ENCODE results near the gene ZNF17. TPM values are rescaled to one million over a fixed set of nuclear protein-coding genes. Genes with fewer than 3 reads are reported as not detected.
"Not testable (repeated sequence)": the region's sequence is repeated elsewhere in the genome, so short reads cannot be mapped to it uniquely, and the experiment has no call there.

Gene ZNF17
- total RNA-seq, 1 donor from 2014 or later = 14.7 TPM

GRCh38 chr19:57374179-57374578, 36.8 kb upstream of the ZNF17 start:
- TF ChIP-seq, protein P1, sequence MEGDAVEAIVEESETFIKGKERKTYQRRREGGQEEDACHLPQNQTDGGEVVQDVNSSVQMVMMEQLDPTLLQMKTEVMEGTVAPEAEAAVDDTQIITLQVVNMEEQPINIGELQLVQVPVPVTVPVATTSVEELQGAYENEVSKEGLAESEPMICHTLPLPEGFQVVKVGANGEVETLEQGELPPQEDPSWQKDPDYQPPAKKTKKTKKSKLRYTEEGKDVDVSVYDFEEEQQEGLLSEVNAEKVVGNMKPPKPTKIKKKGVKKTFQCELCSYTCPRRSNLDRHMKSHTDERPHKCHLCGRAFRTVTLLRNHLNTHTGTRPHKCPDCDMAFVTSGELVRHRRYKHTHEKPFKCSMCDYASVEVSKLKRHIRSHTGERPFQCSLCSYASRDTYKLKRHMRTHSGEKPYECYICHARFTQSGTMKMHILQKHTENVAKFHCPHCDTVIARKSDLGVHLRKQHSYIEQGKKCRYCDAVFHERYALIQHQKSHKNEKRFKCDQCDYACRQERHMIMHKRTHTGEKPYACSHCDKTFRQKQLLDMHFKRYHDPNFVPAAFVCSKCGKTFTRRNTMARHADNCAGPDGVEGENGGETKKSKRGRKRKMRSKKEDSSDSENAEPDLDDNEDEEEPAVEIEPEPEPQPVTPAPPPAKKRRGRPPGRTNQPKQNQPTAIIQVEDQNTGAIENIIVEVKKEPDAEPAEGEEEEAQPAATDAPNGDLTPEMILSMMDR (IDR thresholded peaks at IDR 0.05; ENCODE audit: unreplicated experiment) = no peak
- H3K9me3 Mint-ChIP-seq (ENCODE audit: low read depth) = peaks cover 52% of the 10 kb centered on the region
- no peak overlapping the region for H3K4me3 Mint-ChIP-seq (ENCODE audit: low read depth)
- no peak overlapping the region for H3K27ac Mint-ChIP-seq
- no peaks in the 10 kb centered on the region for H3K4me1 Mint-ChIP-seq (ENCODE audit: low read depth)
- H3K36me3 Mint-ChIP-seq (ENCODE audit: insufficient read depth) = peaks cover 80% of the 10 kb centered on the region
- no peaks in the 10 kb centered on the region for H3K27me3 Mint-ChIP-seq
- no peak for DNase-seq (ENCODE audit: low spot score, unreplicated experiment)

DNA sequence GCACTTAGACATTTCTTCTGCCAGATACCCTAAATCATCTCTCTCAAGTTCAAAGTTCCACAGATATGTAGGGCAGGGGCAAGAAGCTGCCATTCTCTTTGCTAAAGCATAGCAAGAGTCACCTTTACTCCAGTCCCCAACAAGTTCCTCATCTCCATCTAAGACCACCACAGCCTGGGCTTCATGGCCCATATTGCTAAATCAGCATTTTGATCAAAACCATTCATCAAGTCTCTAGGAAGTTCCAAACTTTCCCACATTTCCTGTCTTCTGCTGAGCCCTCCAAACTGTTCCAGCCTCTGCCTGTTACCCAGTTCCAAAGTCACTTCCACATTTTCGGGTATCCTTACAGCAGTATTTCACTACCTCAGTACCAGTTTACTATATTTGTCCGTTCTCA, 36.3 kb upstream of the ZNF17 start:
- H3K9me3 Mint-ChIP-seq (ENCODE audit: low read depth) = peaks cover 57% of the 10 kb centered on the region
- H3K27ac Mint-ChIP-seq; H3K4me3 Mint-ChIP-seq (ENCODE audit: low read depth); H3K27me3 Mint-ChIP-seq; H3K4me1 Mint-ChIP-seq (ENCODE audit: low read depth); DNase-seq (ENCODE audit: low spot score, unreplicated experiment): not testable (repeated sequence)
- peaks cover 85% of the 10 kb centered on the region for H3K36me3 Mint-ChIP-seq (ENCODE audit: insufficient read depth)

GRCh38 chr19:57376151-57376550, 34.8 kb upstream of the ZNF17 start:
- Mint-ChIP-seq H3K27ac (no peak overlapping the region), H3K4me1 (ENCODE audit: low read depth) (no peaks in the 10 kb centered on the region), H3K4me3 (ENCODE audit: low read depth) (no peak overlapping the region), H3K27me3 (no peaks in the 10 kb centered on the region), H3K9me3 (ENCODE audit: low read depth) (peaks cover 64% of the 10 kb centered on the region), H3K36me3 (ENCODE audit: insufficient read depth) (peaks cover 81% of the 10 kb centered on the region)
- DNase-seq (ENCODE audit: low spot score, unreplicated experiment) = no peak
- TF ChIP-seq, protein P1 (IDR thresholded peaks at IDR 0.05; ENCODE audit: unreplicated experiment) = no peak

DNA sequence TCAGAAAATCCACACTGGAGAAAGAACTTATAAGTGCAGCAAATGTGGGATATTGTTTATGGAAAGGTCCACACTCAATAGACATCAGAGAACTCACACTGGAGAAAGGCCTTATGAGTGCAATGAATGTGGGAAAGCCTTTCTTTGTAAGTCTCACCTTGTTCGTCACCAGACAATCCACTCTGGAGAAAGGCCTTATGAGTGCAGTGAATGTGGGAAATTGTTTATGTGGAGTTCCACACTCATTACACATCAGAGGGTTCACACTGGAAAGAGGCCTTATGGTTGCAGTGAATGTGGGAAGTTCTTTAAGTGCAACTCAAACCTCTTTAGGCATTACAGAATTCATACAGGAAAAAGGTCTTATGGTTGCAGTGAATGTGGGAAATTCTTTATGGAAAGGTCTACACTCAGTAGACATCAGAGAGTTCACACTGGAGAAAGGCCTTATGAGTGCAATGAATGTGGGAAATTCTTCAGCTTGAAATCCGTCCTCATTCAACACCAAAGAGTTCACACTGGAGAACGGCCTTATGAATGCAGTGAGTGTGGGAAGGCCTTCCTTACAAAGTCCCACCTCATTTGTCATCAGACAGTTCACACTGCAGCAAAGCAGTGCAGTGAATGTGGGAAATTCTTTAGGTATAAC, 33.3 kb upstream of the ZNF17 start:
- no peaks in the 10 kb centered on the region for H3K27me3 Mint-ChIP-seq
- H3K4me1 Mint-ChIP-seq (ENCODE audit: low read depth) = no peaks in the 10 kb centered on the region
- H3K36me3 Mint-ChIP-seq (ENCODE audit: insufficient read depth) = peaks cover 69% of the 10 kb centered on the region
- peaks cover 58% of the 10 kb centered on the region for H3K9me3 Mint-ChIP-seq (ENCODE audit: low read depth)
- DNase-seq (ENCODE audit: low spot score, unreplicated experiment) = no peak
- no peak overlapping the region for H3K4me3 Mint-ChIP-seq (ENCODE audit: low read depth)
- no peak overlapping the region for H3K27ac Mint-ChIP-seq
- TF ChIP-seq, protein P1 (IDR thresholded peaks at IDR 0.05; ENCODE audit: unreplicated experiment) = no peak

DNA sequence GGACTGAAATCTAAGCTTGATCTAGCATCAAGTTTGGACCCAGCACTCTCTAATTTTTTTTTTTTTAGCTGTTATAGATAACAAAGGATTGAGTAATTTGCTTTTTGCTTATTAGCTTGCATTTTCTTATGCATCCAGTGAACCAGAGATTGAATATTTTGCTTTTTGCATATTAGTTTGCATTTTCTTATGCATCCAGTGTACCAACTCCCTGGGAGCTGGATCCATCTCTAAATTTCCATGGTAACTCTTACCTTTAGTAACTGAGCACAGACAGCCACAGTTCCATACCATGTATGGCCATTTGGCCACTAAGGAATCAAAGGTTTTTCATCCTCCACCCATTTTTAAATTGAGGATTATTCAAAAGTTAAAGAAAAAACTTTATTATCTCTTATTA, 30.0 kb upstream of the ZNF17 start:
- Mint-ChIP-seq H3K4me1 (ENCODE audit: low read depth) (no peaks in the 10 kb centered on the region), H3K36me3 (ENCODE audit: insufficient read depth) (peaks cover 37% of the 10 kb centered on the region), H3K27me3 (peaks cover 5% of the 10 kb centered on the region), H3K4me3 (ENCODE audit: low read depth) (no peak overlapping the region), H3K27ac (no peak overlapping the region), H3K9me3 (ENCODE audit: low read depth) (peaks cover 38% of the 10 kb centered on the region)
- DNase-seq (ENCODE audit: low spot score, unreplicated experiment) = no peak
- TF ChIP-seq, protein P1 (IDR thresholded peaks at IDR 0.05; ENCODE audit: unreplicated experiment) = no peak

DNA sequence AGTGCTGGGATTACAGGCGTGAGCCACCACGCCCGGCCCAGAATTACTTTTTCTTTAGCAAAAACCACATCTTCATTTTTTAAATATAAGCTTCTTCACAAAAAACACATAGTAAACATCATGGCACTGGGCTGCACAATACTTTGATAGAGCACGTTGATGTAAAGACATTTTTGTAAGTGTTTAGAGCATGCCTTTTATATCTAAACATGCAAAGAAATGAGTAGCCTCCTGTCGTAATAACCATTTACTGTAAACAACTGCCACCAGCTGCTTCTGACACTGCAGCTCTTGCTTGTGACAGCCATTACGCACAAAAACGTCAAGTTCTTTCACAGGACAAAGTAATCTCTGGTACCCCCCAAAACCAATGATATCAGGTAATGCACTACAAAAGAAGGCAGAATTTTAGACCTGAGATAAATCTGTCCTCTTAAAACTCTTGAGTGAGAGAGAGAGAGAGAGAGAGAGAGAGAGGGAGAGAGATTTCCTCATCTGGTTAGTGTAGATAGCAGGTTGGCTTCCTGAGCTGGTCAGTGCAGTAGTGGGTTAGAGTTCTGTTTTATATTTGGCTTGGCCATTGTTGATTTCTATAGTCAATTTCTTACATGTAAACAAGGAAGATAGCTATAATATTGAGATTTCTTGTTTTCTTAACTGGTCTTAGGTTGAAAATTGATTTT, 28.0 kb upstream of the ZNF17 start:
- H3K27ac Mint-ChIP-seq = no peak overlapping the region
- no peak overlapping the region for H3K4me3 Mint-ChIP-seq (ENCODE audit: low read depth)
- H3K36me3 Mint-ChIP-seq (ENCODE audit: insufficient read depth) = peaks cover 18% of the 10 kb centered on the region
- H3K27me3 Mint-ChIP-seq = peaks cover 5% of the 10 kb centered on the region
- H3K4me1 Mint-ChIP-seq (ENCODE audit: low read depth) = peaks cover 7% of the 10 kb centered on the region
- H3K9me3 Mint-ChIP-seq (ENCODE audit: low read depth) = peaks cover 23% of the 10 kb centered on the region
- no peak for DNase-seq (ENCODE audit: low spot score, unreplicated experiment)
- TF ChIP-seq, protein P1 (IDR thresholded peaks at IDR 0.05; ENCODE audit: unreplicated experiment) = no peak
